GM19193 (cell line): ENCODE results near the gene TRPM3.

Experiments used
- POLR2A ChIP-seq: IDR thresholded peaks from 4 replicates; pipeline ENCODE4 v1.6.1; 2011; ENCODE audit not compliant: insufficient read depth, insufficient read length; ENCODE audit errors: extremely low read depth

The TRPM3 gene

GRCh38 chr9:70911791-70912190, 209.6 kb downstream of the TRPM3 start:
- TF ChIP-seq POLR2A = no peak

GRCh38 chr9:70910598-70910997, 210.8 kb downstream of the TRPM3 start:
- TF ChIP-seq POLR2A = no peak

- no peak for TF ChIP-seq POLR2A
These were observed 218.7 kb downstream of the TRPM3 start for GRCh38 chr9:70902692-70903131.

GRCh38 chr9:70902171-70902570, 219.2 kb downstream of the TRPM3 start:
- TF ChIP-seq POLR2A = no peak

- TF ChIP-seq POLR2A = no peak
These were observed 219.7 kb downstream of the TRPM3 start for GRCh38 chr9:70901746-70902145.

GRCh38 chr9:70901013-70901412, 220.4 kb downstream of the TRPM3 start:
- no peak for TF ChIP-seq POLR2A

GRCh38 chr9:70893580-70894122, 227.8 kb downstream of the TRPM3 start:
- TF ChIP-seq POLR2A = no peak

- no peak for TF ChIP-seq POLR2A
These were observed 232.9 kb downstream of the TRPM3 start for GRCh38 chr9:70888471-70888870.

- no peak for TF ChIP-seq POLR2A
These were observed 233.6 kb downstream of the TRPM3 start for GRCh38 chr9:70887826-70888225.

- TF ChIP-seq POLR2A = no peak
These were observed 237.2 kb downstream of the TRPM3 start for GRCh38 chr9:70883963-70884793.

- no peak for TF ChIP-seq POLR2A
These were observed 238.4 kb downstream of the TRPM3 start for GRCh38 chr9:70883056-70883455.

- TF ChIP-seq POLR2A = no peak
These were observed 240.1 kb downstream of the TRPM3 start for GRCh38 chr9:70881333-70881732.

GRCh38 chr9:70880535-70880934, 240.9 kb downstream of the TRPM3 start:
- TF ChIP-seq POLR2A = no peak

- TF ChIP-seq POLR2A = no peak
These were observed 242.8 kb downstream of the TRPM3 start for GRCh38 chr9:70878576-70878975.

GRCh38 chr9:70874451-70874850, 247.0 kb downstream of the TRPM3 start:
- no peak for TF ChIP-seq POLR2A

- TF ChIP-seq POLR2A = no peak
These were observed 247.9 kb downstream of the TRPM3 start for GRCh38 chr9:70873506-70873905.
